ENCODE measurements around the gene CARMIL1. TPM values are rescaled to one million over a fixed set of nuclear protein-coding genes. Genes with fewer than 3 reads are reported as not detected.

CARMIL1 gene
- total RNA-seq, 1 donor from 2014 or later = 3.4 TPM

- ATAC-seq (ENCODE audit: low read depth) = no peak
- DNase-seq = no peak
- intact Hi-C loops (cut with micrococcal nuclease) = no loop called here
- Mint-ChIP-seq H3K27me3 (peaks cover 2% of the 10 kb centered on the region), H3K27ac (no peak overlapping the region), H3K9me3 (no peaks in the 10 kb centered on the region), H3K4me3 (no peak overlapping the region), H3K4me1 (peaks cover 29% of the 10 kb centered on the region), H3K36me3 (ENCODE audit: low read depth) (no peaks in the 10 kb centered on the region)
- ChIA-PET CTCF (no interaction called here), POLR2A (no interaction called here)
- TF ChIP-seq, protein P1, sequence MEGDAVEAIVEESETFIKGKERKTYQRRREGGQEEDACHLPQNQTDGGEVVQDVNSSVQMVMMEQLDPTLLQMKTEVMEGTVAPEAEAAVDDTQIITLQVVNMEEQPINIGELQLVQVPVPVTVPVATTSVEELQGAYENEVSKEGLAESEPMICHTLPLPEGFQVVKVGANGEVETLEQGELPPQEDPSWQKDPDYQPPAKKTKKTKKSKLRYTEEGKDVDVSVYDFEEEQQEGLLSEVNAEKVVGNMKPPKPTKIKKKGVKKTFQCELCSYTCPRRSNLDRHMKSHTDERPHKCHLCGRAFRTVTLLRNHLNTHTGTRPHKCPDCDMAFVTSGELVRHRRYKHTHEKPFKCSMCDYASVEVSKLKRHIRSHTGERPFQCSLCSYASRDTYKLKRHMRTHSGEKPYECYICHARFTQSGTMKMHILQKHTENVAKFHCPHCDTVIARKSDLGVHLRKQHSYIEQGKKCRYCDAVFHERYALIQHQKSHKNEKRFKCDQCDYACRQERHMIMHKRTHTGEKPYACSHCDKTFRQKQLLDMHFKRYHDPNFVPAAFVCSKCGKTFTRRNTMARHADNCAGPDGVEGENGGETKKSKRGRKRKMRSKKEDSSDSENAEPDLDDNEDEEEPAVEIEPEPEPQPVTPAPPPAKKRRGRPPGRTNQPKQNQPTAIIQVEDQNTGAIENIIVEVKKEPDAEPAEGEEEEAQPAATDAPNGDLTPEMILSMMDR (IDR thresholded peaks at IDR 0.05) = no peak
Measured at GRCh38 chr6:25413207-25413905, 134.2 kb downstream of the CARMIL1 start.

DNA sequence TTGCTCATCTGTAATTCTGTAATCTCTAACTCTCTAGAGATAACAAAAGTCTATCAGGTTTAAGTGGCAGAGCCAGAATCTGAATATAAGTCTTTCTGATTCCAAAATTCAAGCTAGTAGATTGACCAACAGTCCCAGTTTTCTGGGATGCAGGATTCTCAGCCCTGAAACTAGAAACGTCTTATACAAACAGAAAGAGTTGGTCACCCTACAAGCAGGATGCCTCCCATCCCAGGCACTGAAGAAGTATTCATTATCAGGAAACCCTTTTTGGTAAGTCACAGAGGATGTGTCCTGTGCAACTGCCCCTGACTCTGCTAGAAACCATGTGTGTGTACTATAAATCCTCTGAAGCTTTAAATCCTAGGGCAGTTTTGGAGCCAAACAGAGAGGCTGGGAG, 135.0 kb downstream of the CARMIL1 start:
- Mint-ChIP-seq H3K27ac (no peak overlapping the region), H3K27me3 (peaks cover 2% of the 10 kb centered on the region), H3K36me3 (ENCODE audit: low read depth) (no peaks in the 10 kb centered on the region), H3K4me1 (peaks cover 29% of the 10 kb centered on the region), H3K4me3 (no peak overlapping the region), H3K9me3 (no peaks in the 10 kb centered on the region)
- CTCF ChIA-PET = no interaction called here
- POLR2A ChIA-PET = no interaction called here
- intact Hi-C loops (cut with micrococcal nuclease) = no loop called here
- ATAC-seq (ENCODE audit: low read depth) (no peak), DNase-seq (no peak)
- TF ChIP-seq, protein P1 (IDR thresholded peaks at IDR 0.05) = no peak

GRCh38 chr6:25414755-25415154, 135.6 kb downstream of the CARMIL1 start:
- H3K4me3 Mint-ChIP-seq = no peak overlapping the region
- DNase-seq (no peak), ATAC-seq (ENCODE audit: low read depth) (no peak)
- H3K27ac Mint-ChIP-seq = no peak overlapping the region
- POLR2A ChIA-PET = no interaction called here
- peaks cover 29% of the 10 kb centered on the region for H3K4me1 Mint-ChIP-seq
- intact Hi-C loops (cut with micrococcal nuclease) = no loop called here
- peaks cover 2% of the 10 kb centered on the region for H3K27me3 Mint-ChIP-seq
- TF ChIP-seq, protein P1 (IDR thresholded peaks at IDR 0.05) = no peak
- no peaks in the 10 kb centered on the region for H3K9me3 Mint-ChIP-seq
- CTCF ChIA-PET = no interaction called here
- no peaks in the 10 kb centered on the region for H3K36me3 Mint-ChIP-seq (ENCODE audit: low read depth)

DNA sequence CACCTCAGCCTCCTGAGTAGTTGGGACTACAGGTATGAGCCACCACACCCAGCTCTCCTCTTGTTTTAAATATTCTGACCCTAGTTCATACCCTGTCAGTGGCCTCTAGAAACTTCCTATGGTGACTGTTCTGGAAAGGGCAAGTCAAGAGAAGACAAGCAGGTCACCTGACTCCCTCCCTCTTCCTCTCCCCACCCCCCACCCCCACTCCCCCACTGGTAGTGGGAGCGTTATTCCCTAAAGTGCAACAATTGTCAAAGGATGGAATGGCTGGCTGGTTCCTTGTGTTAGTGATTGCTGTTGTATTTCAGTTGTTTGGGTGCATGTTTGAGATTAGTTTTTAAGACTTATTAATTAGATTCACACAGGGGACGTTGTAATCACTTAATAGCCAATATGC, 136.1 kb downstream of the CARMIL1 start:
- H3K9me3 Mint-ChIP-seq = peaks cover 3% of the 10 kb centered on the region
- peaks cover under 1% of the 10 kb centered on the region for H3K36me3 Mint-ChIP-seq (ENCODE audit: low read depth)
- DNase-seq (no peak), ATAC-seq (ENCODE audit: low read depth) (no peak)
- ChIA-PET CTCF (no interaction called here), POLR2A (no interaction called here)
- peaks cover 25% of the 10 kb centered on the region for H3K4me1 Mint-ChIP-seq
- H3K27ac Mint-ChIP-seq = no peak overlapping the region
- intact Hi-C loops (cut with micrococcal nuclease) = no loop called here
- no peak overlapping the region for H3K4me3 Mint-ChIP-seq
- TF ChIP-seq, protein P1 (IDR thresholded peaks at IDR 0.05) = no peak
- H3K27me3 Mint-ChIP-seq = peaks cover 2% of the 10 kb centered on the region

DNA sequence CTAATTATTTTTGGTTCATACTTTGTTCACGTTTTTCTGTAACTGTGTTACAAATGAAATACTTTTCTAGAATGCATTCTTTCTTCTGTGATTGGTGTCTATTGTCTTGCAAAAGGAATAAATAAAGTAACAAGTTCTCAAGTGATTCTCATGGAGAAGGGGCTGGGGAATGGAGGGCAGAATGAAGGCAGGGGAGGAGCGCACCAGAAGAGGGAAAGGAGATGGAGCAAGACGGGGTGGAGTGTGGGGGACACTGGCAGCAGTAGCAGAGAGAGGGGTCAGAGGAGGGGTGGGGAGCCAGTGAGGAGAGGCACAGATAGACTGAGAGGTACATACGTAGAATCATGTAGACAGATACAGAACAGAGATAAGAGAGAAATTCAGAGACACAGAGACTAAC, 136.5 kb downstream of the CARMIL1 start:
- intact Hi-C loops (cut with micrococcal nuclease) = no loop called here
- H3K9me3 Mint-ChIP-seq = peaks cover 3% of the 10 kb centered on the region
- no peak overlapping the region for H3K4me3 Mint-ChIP-seq
- ChIA-PET CTCF (no interaction called here), POLR2A (no interaction called here)
- DNase-seq (no peak), ATAC-seq (ENCODE audit: low read depth) (no peak)
- TF ChIP-seq, protein P1 (IDR thresholded peaks at IDR 0.05) = no peak
- H3K27ac Mint-ChIP-seq = no peak overlapping the region
- peaks cover 22% of the 10 kb centered on the region for H3K4me1 Mint-ChIP-seq
- H3K27me3 Mint-ChIP-seq = peaks cover 2% of the 10 kb centered on the region
- H3K36me3 Mint-ChIP-seq (ENCODE audit: low read depth) = peaks cover 4% of the 10 kb centered on the region
